Natural killer cell treated with Interleukin-12 subunit alpha and Interleukin-12 subunit beta and Interleukin-15 and Interleukin-18, amount 100 ng/mL, for 72 hours (primary cell): Measurements from ENCODE around the gene WDR45. TPM values are rescaled to one million over a fixed set of nuclear protein-coding genes. Genes with fewer than 3 reads are reported as not detected.
"Not testable (repeated sequence)": the region's sequence is repeated elsewhere in the genome, so short reads cannot be mapped to it uniquely, and the experiment has no call there.

Experiments used
- ATAC-seq, 2 donors: fragments of 150-1000 bp; cut with Tn5 transposase in 1 of 2; sonication (Bioruptor Pico), chemical (Tn5 transposase) in 1 of 2; 2 replicates each; pipeline ENCODE4 v1.10.0; 2021
- DNase-seq: peaks from one replicate; pipeline ENCODE4 v3.0.0; 2022; ENCODE audit warnings: low spot score
- H3K27ac Mint-ChIP-seq, 2 donors: 1 replicate in 1 of 2; 2 replicates in 1 of 2; pipeline ENCODE4 v1.8.0; 2022; ENCODE audit warnings: mixed read lengths in 2 of 2, mild to moderate bottlenecking in 1 of 2, moderate library complexity in 1 of 2
- H3K27me3 Mint-ChIP-seq, 2 donors: 1 replicate in 1 of 2; 2 replicates in 1 of 2; pipeline ENCODE4 v1.8.0; 2022; ENCODE audit warnings: mixed read lengths in 2 of 2
- H3K36me3 Mint-ChIP-seq: one replicate; pipeline ENCODE4 v1.8.0; 2022; ENCODE audit warnings: mixed read lengths
- H3K4me1 Mint-ChIP-seq, 2 donors: 1 replicate in 1 of 2; 2 replicates in 1 of 2; pipeline ENCODE4 v1.8.0; 2022; ENCODE audit warnings: low read depth in 2 of 2, mixed read lengths in 2 of 2, mild to moderate bottlenecking in 1 of 2
- H3K4me3 Mint-ChIP-seq: one replicate; pipeline ENCODE4 v1.8.0; 2022; ENCODE audit warnings: mixed read lengths
- H3K9me3 Mint-ChIP-seq: 2 replicates; pipeline ENCODE4 v1.8.0; 2022; ENCODE audit warnings: mixed read lengths
- total RNA-seq, 2 donors: library from RNA; stranded (reverse); gene quantifications; one replicate each; pipeline ENCODE4 v1.2.3, GENCODE V29; 2022

The WDR45 gene
- 10 to 100 TPM; 48.1 to 62.3 TPM for total RNA-seq

DNA sequence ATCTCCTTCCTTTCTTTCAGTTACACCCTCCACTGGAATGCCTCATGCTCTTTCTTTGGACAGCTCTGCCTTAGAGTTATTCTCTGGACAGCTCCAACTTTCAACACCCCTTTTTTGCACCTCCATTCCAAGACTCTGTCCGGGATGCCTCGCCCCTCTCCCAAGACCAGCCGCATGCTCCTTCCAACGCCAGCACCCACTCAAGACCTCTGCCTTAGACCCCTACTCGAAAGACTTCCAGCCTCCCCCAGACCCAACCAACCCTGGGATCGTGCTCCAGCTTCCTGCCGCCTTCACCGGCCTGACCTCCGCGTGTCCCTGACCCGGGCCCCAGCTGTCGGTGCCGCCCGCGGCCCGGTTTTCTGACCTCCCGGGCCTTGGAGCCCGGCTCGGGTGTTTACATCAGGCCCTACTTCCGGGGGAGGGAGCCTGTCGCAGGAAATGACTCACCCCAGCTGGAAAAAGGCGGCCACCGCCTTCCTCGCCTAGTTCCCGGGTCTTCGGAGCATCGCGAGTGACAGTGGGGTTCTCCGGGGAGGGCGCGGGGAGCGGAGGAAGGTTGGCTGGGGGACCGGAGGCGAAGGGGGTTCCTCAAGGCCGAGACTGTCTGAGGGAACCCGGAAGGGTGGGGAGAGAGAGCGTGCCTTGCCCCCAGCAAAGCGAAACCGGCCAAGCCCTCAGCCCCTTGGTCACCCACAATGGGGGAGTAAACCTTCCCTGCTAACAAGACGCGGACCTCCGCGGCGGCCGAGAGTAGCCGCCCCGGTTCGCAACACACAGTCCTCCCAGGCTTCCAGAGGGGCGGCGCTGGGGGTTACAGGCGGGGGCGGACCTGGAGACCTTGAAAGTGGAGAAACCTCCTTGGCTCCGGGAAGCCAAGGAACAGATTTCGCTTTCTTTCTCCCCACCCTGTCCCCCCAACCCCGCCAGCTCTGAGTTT lies at the start of gene WDR45:
Gene WDR45 (minus strand): TSS at position 399 of the 940 bp plus-strand sequence. CDS start 1,792 bp downstream, outside the sequence.
- DNase-seq (peak; percentile 81), ATAC-seq (peak; percentile 85 to 89)
- Mint-ChIP-seq H3K27me3 (peaks cover 0 to 2% of the 10 kb centered on the region in 2 donors), H3K4me1 (peaks cover 11 to 16% of the 10 kb centered on the region in 2 donors), H3K36me3 (no peaks in the 10 kb centered on the region), H3K9me3 (no peaks in the 10 kb centered on the region), H3K4me3 (peak within 1 kb of the TSS; percentile 94), H3K27ac (peak within 1 kb of the TSS; percentile 89 to 91)

DNA sequence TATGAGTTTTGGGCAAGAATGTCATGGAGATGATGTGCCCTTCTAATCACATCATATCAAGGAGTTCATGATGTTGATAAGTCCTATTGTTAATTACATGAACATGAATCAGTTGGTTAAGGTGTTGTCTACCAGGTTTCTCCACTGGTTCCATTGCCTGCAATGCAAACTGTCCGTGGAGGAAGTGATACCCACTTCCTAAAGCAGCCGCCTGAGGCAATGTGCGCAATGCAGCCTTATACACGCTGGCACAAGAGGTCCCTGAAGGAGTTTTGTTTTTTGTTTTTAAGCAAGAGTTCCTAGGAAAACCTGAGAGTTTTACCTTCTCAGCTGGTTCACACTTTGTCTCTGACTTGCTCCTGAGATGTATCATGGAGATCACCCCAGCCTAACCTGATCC lies 49.7 kb upstream of the WDR45 start:
- H3K4me3 Mint-ChIP-seq, result no peak overlapping the region
- no peak overlapping the region for H3K27ac Mint-ChIP-seq
- DNase-seq (no peak), ATAC-seq (no peak)
- no peaks in the 10 kb centered on the region for H3K4me1 Mint-ChIP-seq
- no peaks in the 10 kb centered on the region for H3K9me3 Mint-ChIP-seq
- H3K27me3 Mint-ChIP-seq, result no peaks in the 10 kb centered on the region
- H3K36me3 Mint-ChIP-seq, result no peaks in the 10 kb centered on the region

DNA sequence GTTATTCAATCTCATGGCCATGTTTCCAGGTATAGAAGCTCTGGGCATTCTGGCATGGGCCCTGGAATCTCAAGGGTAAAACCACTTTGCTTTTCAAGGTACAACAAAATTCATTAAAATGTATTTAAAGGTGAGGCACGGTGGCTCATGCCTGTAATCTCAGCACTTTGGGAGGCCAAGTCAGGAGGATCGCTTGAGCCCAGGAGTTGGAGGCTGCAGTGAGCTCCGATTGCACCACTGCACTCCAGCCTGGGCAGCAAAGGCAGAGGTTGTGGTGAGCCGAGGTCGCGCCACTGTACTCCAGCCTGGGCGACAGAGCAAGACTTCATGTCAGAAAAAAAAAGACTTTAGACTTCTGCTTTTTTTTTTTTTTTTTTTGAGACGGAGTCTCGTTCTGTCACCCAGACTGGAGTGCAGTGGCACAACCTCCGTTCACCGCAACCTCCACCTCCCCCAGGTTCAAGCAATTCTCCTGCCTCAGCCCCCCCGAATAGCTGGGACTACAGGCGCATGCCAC lies 48.1 kb upstream of the WDR45 start:
- ATAC-seq, DNase-seq: not testable (repeated sequence)

DNA sequence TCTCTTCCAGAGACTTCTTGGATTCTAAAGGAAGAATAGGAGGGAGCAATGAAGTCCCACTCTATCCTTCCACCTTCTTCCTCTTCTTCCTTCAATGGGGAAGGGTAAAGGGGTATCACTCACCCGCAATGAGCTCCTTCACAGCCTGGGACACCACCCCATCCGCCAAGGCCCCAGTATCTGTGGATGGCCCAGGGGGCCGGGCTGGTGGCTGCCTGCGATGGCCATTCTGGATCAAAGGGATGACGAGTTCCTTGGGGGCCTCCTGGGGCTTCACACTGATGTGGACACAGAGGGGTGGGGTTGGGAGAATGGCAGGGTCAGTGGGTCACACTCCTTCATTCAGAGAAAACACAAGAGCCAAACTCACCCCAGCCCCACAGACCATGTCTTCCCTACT lies 42.8 kb upstream of the WDR45 start:
- peaks cover 21 to 33% of the 10 kb centered on the region in 2 donors for H3K4me1 Mint-ChIP-seq
- H3K36me3 Mint-ChIP-seq, result peaks cover 14% of the 10 kb centered on the region
- peak overlapping the region; percentile 96 to 99 for H3K27ac Mint-ChIP-seq
- DNase-seq (no peak), ATAC-seq (no peak)
- H3K4me3 Mint-ChIP-seq, result peak overlapping the region; percentile 99
- no peaks in the 10 kb centered on the region for H3K9me3 Mint-ChIP-seq
- peaks cover 0 to 6% of the 10 kb centered on the region in 2 donors for H3K27me3 Mint-ChIP-seq

More for the DNA sequence above, 48.1 kb upstream of the WDR45 start:
- not testable (repeated sequence) for H3K9me3 Mint-ChIP-seq, H3K36me3 Mint-ChIP-seq, H3K4me3 Mint-ChIP-seq, H3K27ac Mint-ChIP-seq, H3K4me1 Mint-ChIP-seq, H3K27me3 Mint-ChIP-seq

DNA sequence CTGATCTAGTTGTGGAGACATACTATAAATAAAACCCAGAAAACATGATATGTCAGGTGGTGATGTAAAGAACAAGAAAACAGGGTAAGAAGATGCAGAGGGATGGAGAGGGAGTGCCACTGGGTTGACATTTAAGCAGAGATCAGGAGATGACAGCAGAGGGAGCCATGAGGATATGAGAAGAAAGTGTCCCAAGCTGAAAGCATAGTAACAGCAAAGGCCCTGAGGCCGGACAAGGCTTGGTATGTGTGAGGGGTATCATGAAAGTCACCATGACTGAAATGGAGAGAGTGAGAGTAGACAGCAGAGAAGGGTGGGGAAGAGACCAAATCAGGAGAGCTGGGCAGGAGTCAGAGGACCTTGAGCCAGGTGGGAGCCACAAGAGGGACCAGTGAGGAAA lies 40.4 kb upstream of the WDR45 start:
- no peaks in the 10 kb centered on the region for H3K9me3 Mint-ChIP-seq
- peaks cover 25% of the 10 kb centered on the region for H3K36me3 Mint-ChIP-seq
- H3K27ac Mint-ChIP-seq, result no peak overlapping the region
- H3K4me1 Mint-ChIP-seq, result peaks cover 33 to 46% of the 10 kb centered on the region in 2 donors
- H3K27me3 Mint-ChIP-seq, result peaks cover 0 to 6% of the 10 kb centered on the region in 2 donors
- DNase-seq (no peak), ATAC-seq (no peak)
- H3K4me3 Mint-ChIP-seq, result no peak overlapping the region

DNA sequence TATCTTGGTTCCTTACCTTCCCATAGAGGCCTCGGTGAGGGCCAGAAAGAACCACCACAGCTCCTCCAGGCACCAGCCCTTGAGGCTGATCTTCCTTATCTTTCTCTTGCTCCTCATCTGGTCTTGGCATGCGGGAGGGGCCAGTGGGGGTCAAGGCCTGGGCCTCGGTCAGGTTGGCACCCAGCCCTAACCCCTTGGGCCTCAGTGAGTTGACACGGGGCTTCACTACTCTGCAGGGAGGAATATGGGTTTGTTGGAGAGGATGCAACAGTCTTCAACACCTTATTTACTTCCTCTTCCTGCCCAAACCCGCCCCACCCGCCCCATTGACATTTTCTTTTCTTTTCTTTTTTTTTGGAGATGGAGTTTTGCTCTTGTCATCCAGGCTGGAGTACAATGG lies 37.9 kb upstream of the WDR45 start:
- Mint-ChIP-seq H3K27ac (peak overlapping the region; percentile 78 to 84), H3K4me1 (peaks cover 24 to 35% of the 10 kb centered on the region in 2 donors), H3K36me3 (peaks cover 18% of the 10 kb centered on the region), H3K4me3 (peak overlapping the region; percentile 72), H3K9me3 (no peaks in the 10 kb centered on the region), H3K27me3 (no peaks in the 10 kb centered on the region)
- DNase-seq, result no peak
- no peak for ATAC-seq

DNA sequence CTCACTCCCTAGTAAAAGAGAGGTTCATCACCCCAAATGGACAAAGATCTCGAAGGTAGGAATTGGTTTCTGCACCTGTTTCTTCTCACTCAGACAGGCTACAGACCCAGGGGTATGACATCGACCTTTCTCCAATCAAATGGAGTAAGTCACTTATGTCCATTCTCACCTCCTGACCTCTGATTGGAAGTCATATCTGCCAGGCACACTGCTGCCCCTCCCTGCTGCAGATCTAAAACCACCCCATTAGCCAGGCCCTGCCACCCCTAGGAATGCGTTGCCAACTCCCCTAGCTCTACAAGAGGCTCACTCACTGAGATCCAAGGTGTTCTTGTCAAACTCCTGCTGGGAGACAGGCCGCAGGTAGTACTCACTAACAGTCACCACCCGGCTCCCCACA lies 37.0 kb upstream of the WDR45 start:
- Mint-ChIP-seq H3K36me3 (peaks cover 18% of the 10 kb centered on the region), H3K27ac (peak overlapping the region; percentile 12 to 15), H3K9me3 (no peaks in the 10 kb centered on the region), H3K4me1 (peaks cover 22 to 28% of the 10 kb centered on the region in 2 donors), H3K4me3 (no peak overlapping the region), H3K27me3 (no peaks in the 10 kb centered on the region)
- ATAC-seq (no peak), DNase-seq (no peak)

DNA sequence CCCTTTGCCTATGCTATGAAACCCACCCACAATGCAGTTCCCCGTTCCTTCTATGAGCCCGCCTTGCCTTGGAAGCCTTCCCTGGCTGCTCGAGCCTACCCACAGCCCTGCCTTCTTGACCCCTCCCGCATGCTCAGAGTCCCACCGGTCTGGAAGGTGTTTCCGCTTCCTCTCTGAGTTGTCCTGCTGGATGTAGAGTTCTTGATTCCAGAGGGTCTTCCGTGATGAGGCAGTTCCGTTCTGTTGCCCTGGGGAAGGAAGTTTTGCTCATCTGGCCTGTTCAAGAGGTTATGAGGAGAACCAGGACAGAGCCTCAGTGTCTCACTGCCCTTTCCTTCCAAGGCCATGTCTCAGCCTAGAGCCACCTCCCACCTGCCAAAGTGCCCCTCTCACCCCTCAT lies 36.4 kb upstream of the WDR45 start:
- H3K27ac Mint-ChIP-seq, result peak overlapping the region; percentile 12 to 15
- no peaks in the 10 kb centered on the region for H3K27me3 Mint-ChIP-seq
- ATAC-seq (no peak), DNase-seq (no peak)
- peaks cover 18% of the 10 kb centered on the region for H3K36me3 Mint-ChIP-seq
- peaks cover 22 to 25% of the 10 kb centered on the region in 2 donors for H3K4me1 Mint-ChIP-seq
- no peak overlapping the region for H3K4me3 Mint-ChIP-seq
- H3K9me3 Mint-ChIP-seq, result no peaks in the 10 kb centered on the region

DNA sequence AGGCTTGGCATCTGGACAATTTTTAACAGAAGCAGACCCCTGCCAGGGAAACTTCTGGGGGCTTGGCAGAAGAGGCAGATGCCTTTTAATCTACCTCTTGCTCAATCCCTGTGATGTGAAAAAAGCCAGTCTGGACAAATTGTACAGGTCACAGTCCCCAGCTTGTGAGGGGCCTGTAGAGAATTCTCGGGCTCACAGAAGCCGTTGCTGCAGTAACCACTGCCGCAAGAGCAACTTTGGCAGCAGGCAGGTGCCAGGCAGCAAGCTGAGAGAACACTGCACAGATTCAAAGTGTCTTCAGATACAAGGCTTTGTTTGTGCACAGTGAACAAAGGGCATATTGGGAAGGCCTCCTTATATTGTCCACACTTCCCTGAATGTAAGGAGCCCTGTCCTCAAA lies 32.1 kb upstream of the WDR45 start:
- no peaks in the 10 kb centered on the region for H3K27me3 Mint-ChIP-seq
- H3K9me3 Mint-ChIP-seq, result no peaks in the 10 kb centered on the region
- no peak overlapping the region for H3K27ac Mint-ChIP-seq
- H3K4me3 Mint-ChIP-seq, result no peak overlapping the region
- peaks cover 8 to 12% of the 10 kb centered on the region in 2 donors for H3K4me1 Mint-ChIP-seq
- H3K36me3 Mint-ChIP-seq, result peaks cover 15% of the 10 kb centered on the region
- ATAC-seq (no peak), DNase-seq (no peak)

DNA sequence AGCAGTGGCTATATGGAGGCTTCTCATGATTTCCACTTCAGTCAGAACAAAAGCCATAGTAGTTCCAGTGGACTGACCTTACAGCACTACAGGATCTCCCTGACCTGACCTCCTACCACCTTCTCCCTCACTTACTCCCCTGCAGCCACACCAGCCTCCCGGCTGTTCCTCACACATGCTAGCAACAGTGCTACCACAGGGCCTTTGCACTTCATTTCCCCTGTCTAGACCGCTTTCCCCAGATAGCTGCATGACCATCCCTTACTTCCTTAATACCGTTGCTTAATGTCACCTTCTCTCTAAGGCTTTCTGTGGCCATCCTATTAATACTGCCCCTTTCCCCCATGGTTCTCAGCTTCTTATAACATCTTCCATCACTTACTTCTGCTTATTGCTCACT lies 30.7 kb upstream of the WDR45 start:
- H3K4me3 Mint-ChIP-seq, result no peak overlapping the region
- H3K36me3 Mint-ChIP-seq, result peaks cover 5% of the 10 kb centered on the region

DNA sequence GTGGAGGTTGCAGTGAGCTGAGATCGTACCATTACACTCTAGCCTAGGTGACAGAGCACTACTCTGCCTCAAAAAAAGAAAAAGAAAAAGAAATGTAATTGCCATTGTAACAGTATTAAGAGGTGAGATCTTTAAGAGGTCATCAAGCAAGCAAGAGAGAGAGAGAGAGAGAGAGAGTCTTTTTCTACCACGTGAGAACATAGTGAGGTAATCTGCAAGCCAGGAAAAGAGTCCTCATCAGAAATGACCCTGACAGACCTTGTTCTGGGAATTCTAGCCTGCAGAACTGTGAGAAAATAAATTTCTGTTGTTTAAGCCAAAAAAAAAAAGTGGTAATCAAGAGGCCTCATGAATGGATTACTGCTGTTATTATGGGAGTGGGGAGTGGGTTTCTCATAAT lies 29.0 kb upstream of the WDR45 start:
- Mint-ChIP-seq H3K4me3 (no peak overlapping the region), H3K27ac (no peak overlapping the region), H3K4me1 (peaks cover 0 to 4% of the 10 kb centered on the region in 2 donors), H3K36me3 (peaks cover 5% of the 10 kb centered on the region), H3K27me3 (no peaks in the 10 kb centered on the region), H3K9me3 (no peaks in the 10 kb centered on the region)
- ATAC-seq, result no peak
- DNase-seq, result no peak

More for the DNA sequence above, 30.7 kb upstream of the WDR45 start:
- Mint-ChIP-seq H3K27me3 (no peaks in the 10 kb centered on the region), H3K27ac (no peak overlapping the region), H3K4me1 (peaks cover 0 to 4% of the 10 kb centered on the region in 2 donors), H3K9me3 (no peaks in the 10 kb centered on the region)
- ATAC-seq (no peak), DNase-seq (no peak)

DNA sequence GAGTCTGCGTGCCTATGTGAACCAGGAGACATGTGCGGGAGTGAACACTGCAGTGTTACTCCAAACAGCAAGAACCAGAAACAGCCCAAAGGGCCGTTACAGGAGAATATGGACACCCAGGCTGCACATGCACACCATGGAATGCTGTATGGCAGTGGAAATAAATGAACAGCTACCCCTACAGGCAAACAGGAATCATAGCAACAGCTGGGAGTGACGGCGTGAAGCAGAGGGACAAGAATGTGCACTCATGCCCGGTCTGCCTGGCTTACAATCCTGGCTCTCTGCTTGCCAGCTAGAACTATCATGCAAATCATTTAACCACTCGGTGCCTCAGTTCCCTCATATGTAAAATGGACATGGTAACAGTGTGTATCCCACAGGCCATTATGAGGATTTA lies 27.2 kb upstream of the WDR45 start:
- ATAC-seq (no peak), DNase-seq (no peak)
- Mint-ChIP-seq H3K27ac (no peak overlapping the region), H3K9me3 (no peaks in the 10 kb centered on the region), H3K36me3 (peaks cover 5% of the 10 kb centered on the region), H3K4me1 (peaks cover 0 to 4% of the 10 kb centered on the region in 2 donors), H3K4me3 (no peak overlapping the region), H3K27me3 (no peaks in the 10 kb centered on the region)

DNA sequence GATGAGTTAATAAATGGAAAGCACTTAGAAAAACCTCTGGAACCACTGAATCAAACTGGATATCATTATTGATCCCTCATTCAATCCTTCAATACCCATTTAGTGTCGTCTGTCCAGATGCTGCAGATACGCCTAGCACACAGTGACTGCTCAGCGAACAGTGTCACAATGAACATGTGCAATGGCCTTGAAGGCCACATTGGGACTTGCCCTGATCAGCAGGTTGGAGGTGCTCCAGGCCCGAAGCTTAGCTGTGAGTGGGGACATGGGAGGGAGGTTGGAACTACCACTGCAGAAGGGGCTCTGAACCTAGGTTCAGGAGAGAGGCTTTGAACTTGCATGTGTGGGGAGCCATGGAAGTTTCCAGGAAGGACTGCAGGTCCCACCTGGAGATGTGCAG lies 26.6 kb upstream of the WDR45 start:
- H3K4me1 Mint-ChIP-seq, result peaks cover 0 to 9% of the 10 kb centered on the region in 2 donors
- ATAC-seq (no peak), DNase-seq (no peak)
- H3K27ac Mint-ChIP-seq, result no peak overlapping the region
- H3K9me3 Mint-ChIP-seq, result no peaks in the 10 kb centered on the region
- no peaks in the 10 kb centered on the region for H3K27me3 Mint-ChIP-seq
- H3K4me3 Mint-ChIP-seq, result no peak overlapping the region
- H3K36me3 Mint-ChIP-seq, result peaks cover 5% of the 10 kb centered on the region

DNA sequence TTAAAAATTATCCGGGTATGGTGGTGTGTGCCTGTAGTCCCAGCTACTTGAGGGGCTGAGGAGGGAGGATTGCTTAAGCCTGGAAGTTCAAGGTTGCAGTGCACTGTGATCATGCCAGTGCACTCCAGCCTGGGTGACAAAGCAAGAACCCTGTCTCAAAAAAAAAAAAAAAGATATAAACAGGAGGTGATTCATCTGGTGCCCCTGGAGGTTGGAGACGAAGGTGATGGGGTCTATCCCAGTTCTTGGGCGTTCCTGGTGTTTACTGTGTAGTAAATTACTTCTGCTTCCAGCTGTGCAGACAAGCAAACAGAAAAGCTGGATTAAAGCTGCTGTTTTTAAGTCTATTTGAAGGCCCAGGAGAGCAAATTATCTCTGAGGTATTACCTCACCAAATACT lies 23.9 kb upstream of the WDR45 start:
- Mint-ChIP-seq H3K9me3 (no peaks in the 10 kb centered on the region), H3K4me3 (no peak overlapping the region), H3K4me1 (peaks cover 0 to 4% of the 10 kb centered on the region in 2 donors), H3K27ac (no peak overlapping the region), H3K27me3 (no peaks in the 10 kb centered on the region), H3K36me3 (no peaks in the 10 kb centered on the region)
- ATAC-seq (no peak), DNase-seq (no peak)
